Stimulated activated effector memory CD8-positive, alpha-beta T cell treated with anti-CD3 and anti-CD28 coated beads, Interleukin-12 subunit alpha, Interleukin-12 subunit beta, amount 100 ng/mL, for 72 hours (primary cell): Measurements from ENCODE around the gene TRPT1.

ENCODE experiments used
- ATAC-seq: fragments of 150-1000 bp; cut with Tn5 transposase; 2 replicates; pipeline ENCODE4 v1.10.0; 2021
- DNase-seq, 2 donors: peaks; one replicate each; pipeline ENCODE4 v3.0.0; 2021 to 2022; ENCODE audit warnings: low spot score in 2 of 2
- H3K27ac Mint-ChIP-seq: one replicate; pipeline ENCODE4 v1.8.0; 2022; ENCODE audit warnings: mild to moderate bottlenecking, mixed read lengths
- H3K36me3 Mint-ChIP-seq: one replicate; pipeline ENCODE4 v1.8.0; 2022; ENCODE audit warnings: mild to moderate bottlenecking, mixed read lengths
- H3K4me1 Mint-ChIP-seq: one replicate; pipeline ENCODE4 v1.8.0; 2022; ENCODE audit warnings: mixed read lengths
- H3K4me3 Mint-ChIP-seq: one replicate; pipeline ENCODE4 v1.8.0; 2022; ENCODE audit warnings: mild to moderate bottlenecking, mixed read lengths
- H3K9me3 Mint-ChIP-seq: one replicate; pipeline ENCODE4 v1.8.0; 2022; ENCODE audit warnings: mixed read lengths

Gene TRPT1

DNA sequence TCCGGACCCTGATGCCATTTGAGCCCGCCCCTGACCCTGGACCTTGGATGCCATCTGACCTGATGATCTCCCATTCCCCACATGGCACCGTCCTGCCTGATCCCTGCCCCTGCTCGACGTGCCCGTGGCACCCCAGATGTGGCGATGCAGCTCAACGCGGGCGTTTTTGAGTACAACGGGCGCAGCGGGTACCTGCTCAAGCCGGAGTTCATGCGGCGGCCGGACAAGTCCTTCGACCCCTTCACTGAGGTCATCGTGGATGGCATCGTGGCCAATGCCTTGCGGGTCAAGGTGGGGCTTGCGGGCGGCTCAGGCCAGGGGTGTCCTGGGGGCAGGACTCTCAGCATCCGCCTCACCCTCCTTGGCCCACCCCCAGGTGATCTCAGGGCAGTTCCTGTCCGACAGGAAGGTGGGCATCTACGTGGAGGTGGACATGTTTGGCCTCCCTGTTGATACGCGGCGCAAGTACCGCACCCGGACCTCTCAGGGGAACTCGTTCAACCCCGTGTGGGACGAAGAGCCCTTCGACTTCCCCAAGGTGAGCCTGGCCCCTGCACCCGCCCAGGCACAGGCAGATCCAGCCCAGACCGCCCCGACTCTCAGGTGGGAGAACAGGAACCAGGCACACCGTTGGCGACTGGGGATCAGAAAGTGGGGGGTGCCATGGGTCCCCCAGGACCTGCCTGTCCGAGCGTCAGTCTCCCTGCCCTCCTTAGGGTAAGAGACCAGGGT lies 36.5 kb upstream of the TRPT1 start:
- Mint-ChIP-seq H3K4me1 (peaks cover 23% of the 10 kb centered on the region), H3K4me3 (no peak overlapping the region), H3K36me3 (peaks cover 45% of the 10 kb centered on the region), H3K9me3 (no peaks in the 10 kb centered on the region), H3K27ac (peak overlapping the region; percentile 23)
- ATAC-seq (no peak), DNase-seq (no peak)

DNA sequence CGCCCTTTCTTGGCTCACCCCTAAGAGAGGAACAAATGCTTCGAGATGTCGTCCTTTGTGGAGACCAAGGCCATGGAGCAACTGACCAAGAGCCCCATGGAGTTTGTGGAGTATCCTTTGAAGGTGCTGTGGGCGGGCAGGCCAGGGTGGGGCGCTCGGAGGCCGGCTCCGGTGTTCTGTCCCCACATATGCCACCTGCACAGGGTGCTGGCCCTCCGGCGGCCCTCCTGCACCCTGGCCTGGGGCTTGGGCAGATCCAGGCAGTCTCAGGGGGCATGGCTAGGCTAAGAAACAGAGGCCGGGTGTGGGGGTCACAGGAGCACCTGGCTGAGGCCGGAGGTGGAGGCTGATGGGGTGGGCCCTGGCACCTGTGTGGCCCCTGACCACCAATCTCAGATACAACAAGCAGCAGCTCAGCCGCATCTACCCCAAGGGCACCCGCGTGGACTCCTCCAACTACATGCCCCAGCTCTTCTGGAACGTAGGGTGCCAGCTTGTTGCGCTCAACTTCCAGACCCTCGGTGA lies 35.6 kb upstream of the TRPT1 start:
- Mint-ChIP-seq H3K9me3 (no peaks in the 10 kb centered on the region), H3K4me1 (peaks cover 22% of the 10 kb centered on the region), H3K36me3 (peaks cover 47% of the 10 kb centered on the region), H3K27ac (no peak overlapping the region), H3K4me3 (no peak overlapping the region)
- ATAC-seq: no peak
- no peak for DNase-seq

DNA sequence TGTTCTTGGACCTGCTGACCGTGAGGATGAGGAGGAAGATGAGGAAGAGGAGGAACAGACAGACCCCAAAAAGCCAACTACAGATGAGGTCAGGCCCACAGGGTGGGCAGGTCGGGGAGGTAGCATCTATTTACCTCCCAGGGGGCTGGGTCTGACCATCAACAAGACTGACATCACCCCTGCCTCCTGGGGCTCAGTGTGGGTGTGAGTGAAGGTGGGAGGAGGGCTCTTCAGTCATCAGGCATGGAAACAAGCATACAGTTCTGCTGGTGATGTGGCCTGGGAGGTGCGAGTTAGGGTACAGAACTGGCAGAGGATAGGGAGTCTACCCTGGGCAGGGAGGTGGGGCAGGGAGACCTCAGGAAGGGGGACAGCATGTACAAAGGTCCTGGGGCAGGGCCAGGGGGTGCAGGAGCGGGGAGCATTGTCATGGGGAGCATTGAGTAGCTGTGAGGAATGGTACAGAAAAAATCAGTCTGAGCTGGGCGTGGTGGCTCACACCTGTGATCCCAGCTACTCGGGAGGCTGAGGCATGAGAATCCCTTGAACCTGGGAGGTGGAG lies 34.2 kb upstream of the TRPT1 start:
- H3K9me3 Mint-ChIP-seq: no peaks in the 10 kb centered on the region
- ATAC-seq: peak; percentile 56
- peak overlapping the region; percentile 90 for H3K27ac Mint-ChIP-seq
- peaks cover 55% of the 10 kb centered on the region for H3K36me3 Mint-ChIP-seq
- peaks cover 22% of the 10 kb centered on the region for H3K4me1 Mint-ChIP-seq
- peak overlapping the region; percentile 31 for H3K4me3 Mint-ChIP-seq
- no peak for DNase-seq

DNA sequence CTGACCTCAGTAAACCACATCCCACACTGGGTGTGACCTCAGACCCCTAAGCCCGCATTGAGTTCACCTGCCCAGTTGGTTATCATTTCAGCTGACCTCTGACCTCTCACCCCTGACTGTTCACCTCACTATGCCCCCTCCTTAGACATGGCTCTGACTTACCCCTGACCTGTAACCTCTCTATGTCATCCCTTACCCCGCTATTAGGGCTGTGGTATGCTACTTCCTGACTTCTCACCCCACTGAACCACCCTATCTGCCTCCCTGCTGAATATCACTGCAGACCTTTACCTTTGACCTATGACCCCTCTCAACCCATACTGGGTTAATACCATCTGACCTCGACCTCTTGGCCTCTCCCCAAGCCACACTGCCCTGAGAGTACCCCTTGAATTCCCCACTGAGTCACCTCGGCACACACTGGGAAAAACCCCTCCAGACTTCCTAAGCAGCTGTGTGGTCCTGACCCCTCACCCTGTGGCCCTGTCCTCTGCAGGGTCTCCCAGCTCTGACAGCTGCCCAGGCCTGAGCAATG lies 33.6 kb upstream of the TRPT1 start:
- Mint-ChIP-seq H3K27ac (peak overlapping the region; percentile 90), H3K4me1 (peaks cover 22% of the 10 kb centered on the region), H3K36me3 (peaks cover 55% of the 10 kb centered on the region), H3K4me3 (peak overlapping the region; percentile 31), H3K9me3 (no peaks in the 10 kb centered on the region)
- ATAC-seq (peak; percentile 49), DNase-seq (no peak)

DNA sequence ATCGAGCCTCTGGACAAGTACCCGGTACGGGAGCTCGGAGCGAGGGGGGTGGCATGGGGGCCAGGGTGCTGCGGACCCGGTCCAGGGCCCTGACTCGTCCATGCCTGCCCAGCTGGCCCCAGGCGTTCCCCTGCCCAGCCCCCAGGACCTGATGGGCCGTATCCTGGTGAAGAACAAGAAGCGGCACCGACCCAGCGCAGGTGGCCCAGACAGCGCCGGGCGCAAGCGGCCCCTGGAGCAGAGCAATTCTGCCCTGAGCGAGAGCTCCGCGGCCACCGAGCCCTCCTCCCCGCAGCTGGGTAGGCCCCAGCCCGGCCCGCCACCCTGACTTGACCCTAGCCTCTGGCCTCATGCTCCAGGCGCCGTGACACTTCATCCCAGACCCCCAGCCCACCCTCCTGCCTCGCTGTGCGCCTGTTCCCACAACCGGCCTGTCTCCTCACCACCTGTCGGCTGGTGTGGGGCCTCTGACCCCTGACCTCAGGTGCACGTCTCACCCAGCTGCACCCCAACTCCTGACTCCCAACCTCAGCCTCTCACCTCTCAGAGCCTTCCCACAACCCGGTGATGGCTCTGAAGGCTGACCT lies 33.1 kb upstream of the TRPT1 start:
- peak overlapping the region; percentile 90 for H3K27ac Mint-ChIP-seq
- H3K4me3 Mint-ChIP-seq: no peak overlapping the region
- H3K9me3 Mint-ChIP-seq: no peaks in the 10 kb centered on the region

DNA sequence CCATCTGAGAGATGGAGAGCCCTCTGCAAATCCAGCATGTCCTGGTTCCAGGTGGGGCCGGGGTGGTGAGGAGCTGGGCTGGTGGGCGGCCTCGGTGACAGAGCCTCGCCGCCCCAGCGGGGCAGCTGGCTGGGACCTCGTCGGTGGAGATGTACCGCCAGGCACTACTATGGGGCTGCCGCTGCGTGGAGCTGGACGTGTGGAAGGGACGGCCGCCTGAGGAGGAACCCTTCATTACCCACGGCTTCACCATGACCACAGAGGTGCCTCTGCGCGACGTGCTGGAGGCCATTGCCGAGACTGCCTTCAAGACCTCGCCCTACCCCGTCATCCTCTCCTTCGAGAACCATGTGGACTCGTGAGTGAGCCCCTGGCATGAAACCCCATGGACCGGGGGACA lies 32.4 kb upstream of the TRPT1 start:
- ATAC-seq: no peak
- H3K36me3 Mint-ChIP-seq: peaks cover 55% of the 10 kb centered on the region
- no peaks in the 10 kb centered on the region for H3K9me3 Mint-ChIP-seq
- no peak overlapping the region for H3K27ac Mint-ChIP-seq
- no peak overlapping the region for H3K4me3 Mint-ChIP-seq
- H3K4me1 Mint-ChIP-seq: peaks cover 28% of the 10 kb centered on the region
- DNase-seq: no peak

More for the DNA sequence above, 33.1 kb upstream of the TRPT1 start:
- DNase-seq (no peak), ATAC-seq (no peak)
- Mint-ChIP-seq H3K4me1 (peaks cover 23% of the 10 kb centered on the region), H3K36me3 (peaks cover 55% of the 10 kb centered on the region)

DNA sequence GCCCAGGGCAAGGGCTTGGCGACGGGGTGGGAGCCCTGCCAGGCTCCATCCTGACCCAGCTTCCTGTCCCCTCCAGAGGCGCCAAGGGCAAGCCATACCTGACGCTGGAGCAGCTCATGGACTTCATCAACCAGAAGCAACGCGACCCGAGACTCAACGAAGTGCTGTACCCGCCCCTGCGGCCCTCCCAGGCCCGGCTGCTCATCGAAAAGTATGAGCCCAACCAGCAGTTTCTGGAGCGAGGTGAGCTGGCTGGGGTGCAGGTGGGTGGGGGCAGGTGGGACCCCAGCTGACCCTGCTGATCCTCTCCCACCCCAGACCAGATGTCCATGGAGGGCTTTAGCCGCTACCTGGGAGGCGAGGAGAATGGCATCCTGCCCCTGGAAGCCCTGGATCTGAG lies 30.3 kb upstream of the TRPT1 start:
- ATAC-seq (no peak), DNase-seq (no peak)

DNA sequence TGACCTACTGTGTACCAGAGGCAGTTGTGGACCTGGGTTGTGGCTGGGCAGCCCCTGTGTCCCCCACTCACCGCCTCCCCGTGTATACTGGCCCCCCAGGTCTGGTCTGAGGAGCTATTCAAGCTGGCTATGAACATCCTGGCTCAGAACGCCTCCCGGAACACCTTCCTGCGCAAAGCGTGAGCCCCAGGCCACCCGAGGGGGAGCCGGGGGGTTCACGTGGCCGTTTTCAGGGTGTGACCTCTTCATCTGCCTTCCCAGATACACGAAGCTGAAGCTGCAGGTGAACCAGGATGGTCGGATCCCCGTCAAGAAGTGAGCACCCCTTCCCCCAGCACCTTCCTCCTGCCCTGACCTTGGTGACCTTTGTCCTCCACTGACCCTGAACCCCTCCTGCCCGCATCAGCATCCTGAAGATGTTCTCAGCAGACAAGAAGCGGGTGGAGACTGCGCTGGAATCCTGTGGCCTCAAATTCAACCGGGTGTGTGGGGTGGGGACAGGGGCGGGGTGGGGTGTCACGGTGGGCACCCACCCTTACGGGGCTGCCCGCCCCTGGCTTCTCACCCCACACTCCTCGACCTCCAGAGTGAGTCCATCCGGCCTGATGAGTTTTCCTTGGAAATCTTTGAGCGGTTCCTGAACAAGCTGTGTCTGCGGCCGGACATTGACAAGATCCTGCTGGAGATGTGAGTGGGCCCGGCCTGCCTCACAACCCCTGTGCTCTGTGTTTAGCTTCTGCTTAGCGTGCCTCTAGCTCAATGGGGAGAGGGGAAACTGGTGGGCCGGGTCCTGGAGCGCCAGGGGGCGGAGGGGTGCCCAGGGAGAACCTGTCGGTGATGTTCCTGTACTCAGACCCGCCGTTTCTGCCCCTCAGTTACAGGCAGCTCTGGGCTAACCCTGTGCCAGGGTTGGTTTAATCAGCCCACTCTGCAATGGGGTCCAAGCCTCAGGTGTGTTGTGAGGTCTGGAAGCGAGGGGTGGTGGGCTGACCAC lies 29.4 kb upstream of the TRPT1 start:
- no peak for DNase-seq
- peaks cover 34% of the 10 kb centered on the region for H3K4me1 Mint-ChIP-seq
- no peak for ATAC-seq
- H3K9me3 Mint-ChIP-seq: no peaks in the 10 kb centered on the region
- H3K27ac Mint-ChIP-seq: no peak overlapping the region
- H3K36me3 Mint-ChIP-seq: peaks cover 40% of the 10 kb centered on the region
- H3K4me3 Mint-ChIP-seq: no peak overlapping the region

More for the DNA sequence above, 30.3 kb upstream of the TRPT1 start:
- no peaks in the 10 kb centered on the region for H3K9me3 Mint-ChIP-seq
- H3K4me3 Mint-ChIP-seq: no peak overlapping the region
- H3K27ac Mint-ChIP-seq: no peak overlapping the region
- peaks cover 47% of the 10 kb centered on the region for H3K36me3 Mint-ChIP-seq
- H3K4me1 Mint-ChIP-seq: peaks cover 30% of the 10 kb centered on the region

DNA sequence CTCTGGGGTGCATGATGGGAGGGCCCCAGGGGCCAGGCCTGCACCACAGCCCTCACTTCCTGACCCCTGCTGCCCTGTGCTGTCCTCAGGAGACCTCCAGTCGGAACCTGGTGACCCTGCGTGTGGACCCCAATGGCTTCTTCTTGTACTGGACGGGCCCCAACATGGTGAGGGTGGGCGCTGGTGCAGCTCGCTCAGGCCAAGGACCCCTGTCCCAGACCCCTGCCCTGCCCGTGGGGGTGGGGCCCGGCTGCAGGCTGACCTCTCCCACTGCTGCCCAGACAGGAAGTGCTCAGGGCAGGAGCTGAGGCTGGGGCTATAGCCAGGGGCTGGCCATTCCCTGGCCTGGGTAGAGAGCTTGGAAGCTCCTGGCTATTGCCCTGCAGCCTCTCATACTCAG lies 28.3 kb upstream of the TRPT1 start:
- H3K9me3 Mint-ChIP-seq: no peaks in the 10 kb centered on the region
- peaks cover 24% of the 10 kb centered on the region for H3K4me1 Mint-ChIP-seq
- peak overlapping the region; percentile 70 for H3K27ac Mint-ChIP-seq
- ATAC-seq: no peak
- DNase-seq: no peak
- no peak overlapping the region for H3K4me3 Mint-ChIP-seq
- peaks cover 29% of the 10 kb centered on the region for H3K36me3 Mint-ChIP-seq

DNA sequence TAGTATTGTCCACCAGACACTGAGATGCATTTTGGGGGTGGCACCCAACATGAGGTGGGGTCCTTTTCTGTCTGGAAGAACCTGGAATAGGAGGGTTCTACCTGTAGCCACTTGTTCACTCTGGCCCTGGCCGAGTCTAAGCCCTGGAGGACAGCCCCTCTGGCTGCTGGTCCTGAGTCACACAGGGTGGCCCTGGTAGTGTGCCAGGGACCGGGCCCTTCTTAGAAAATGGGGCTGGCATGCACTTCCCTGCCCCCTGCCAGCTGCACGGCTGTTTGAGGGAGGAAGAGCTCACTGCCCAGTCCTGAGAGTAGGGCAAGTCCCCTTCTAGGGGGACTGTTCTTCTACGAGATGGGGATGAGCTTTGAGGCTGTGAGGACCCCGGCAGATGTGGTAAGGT lies 27.5 kb upstream of the TRPT1 start:
- Mint-ChIP-seq H3K27ac (peak overlapping the region; percentile 70), H3K36me3 (peaks cover 31% of the 10 kb centered on the region), H3K4me3 (no peak overlapping the region), H3K9me3 (no peaks in the 10 kb centered on the region), H3K4me1 (peaks cover 20% of the 10 kb centered on the region)
- ATAC-seq (no peak), DNase-seq (no peak)

DNA sequence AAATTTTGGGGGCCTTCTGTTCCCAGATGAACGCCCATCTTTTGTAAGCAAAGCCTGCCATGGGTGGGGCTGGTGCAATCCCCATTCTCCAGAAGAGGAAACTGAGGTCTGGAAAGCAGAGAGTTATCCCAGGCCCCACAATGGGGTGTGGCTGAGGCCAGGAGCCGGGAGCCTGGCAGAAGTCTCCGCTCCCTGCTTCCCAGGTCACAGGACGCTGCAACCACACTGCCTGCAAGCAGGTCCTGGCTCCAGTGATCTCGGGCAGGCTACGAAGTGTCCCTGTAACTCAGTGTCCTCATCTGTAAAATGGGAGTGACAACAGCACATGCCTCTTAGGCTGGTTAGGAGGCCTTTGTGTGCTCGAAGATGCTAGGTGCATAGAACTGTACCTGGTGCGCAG lies 27.1 kb upstream of the TRPT1 start:
- Mint-ChIP-seq H3K4me1 (peaks cover 22% of the 10 kb centered on the region), H3K36me3 (peaks cover 28% of the 10 kb centered on the region), H3K9me3 (no peaks in the 10 kb centered on the region), H3K4me3 (peak overlapping the region; percentile 94), H3K27ac (no peak overlapping the region)
- DNase-seq (no peak), ATAC-seq (no peak)

DNA sequence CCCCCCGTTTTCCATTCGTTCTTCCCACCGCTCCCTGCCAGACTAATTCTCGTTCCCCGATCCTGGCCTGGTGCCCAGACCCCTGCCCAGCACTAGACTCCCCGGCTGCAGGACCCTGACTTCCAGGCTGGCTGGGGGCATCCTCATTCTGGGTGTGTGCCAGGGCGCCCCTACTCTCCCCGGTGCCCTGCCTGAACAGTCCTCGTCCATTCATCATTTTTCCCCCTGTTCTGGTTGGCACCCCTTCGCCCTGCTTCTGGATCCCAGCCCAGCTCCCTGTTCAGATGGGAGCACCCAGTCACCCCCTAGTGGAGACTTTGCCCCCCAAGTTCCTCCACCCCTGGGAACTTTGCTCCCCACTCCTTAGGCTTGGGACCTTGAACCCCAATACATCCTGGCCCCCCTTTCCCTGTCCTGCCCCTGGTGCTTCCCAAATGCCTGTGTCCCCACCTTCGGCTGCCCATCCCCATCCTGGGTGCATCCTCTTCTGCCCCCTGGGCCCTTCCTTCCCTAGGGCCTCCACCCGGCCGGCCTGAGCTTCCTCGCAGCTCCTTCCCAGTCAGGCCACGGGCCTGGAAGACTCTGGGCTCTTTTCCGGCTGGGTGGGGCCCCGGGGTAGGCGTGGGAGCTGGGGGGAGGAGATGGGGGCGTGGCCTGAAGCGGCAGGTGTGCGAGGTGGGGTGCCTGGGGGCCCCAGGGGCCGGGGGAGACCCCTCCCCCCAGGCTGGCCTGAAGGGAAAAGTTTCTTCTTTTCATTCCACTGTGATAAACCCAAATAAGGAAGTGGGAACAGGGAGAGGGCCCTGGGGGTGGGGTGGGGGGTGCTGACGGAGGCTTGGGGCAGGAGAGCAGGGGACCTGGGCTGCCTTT lies 26.3 kb upstream of the TRPT1 start:
- Mint-ChIP-seq H3K4me1 (peaks cover 28% of the 10 kb centered on the region), H3K27ac (peak overlapping the region; percentile 86), H3K4me3 (peak overlapping the region; percentile 94), H3K9me3 (no peaks in the 10 kb centered on the region), H3K36me3 (peaks cover 20% of the 10 kb centered on the region)
- peak in 1 of 2 donors; percentile 64 for DNase-seq
- no peak for ATAC-seq

DNA sequence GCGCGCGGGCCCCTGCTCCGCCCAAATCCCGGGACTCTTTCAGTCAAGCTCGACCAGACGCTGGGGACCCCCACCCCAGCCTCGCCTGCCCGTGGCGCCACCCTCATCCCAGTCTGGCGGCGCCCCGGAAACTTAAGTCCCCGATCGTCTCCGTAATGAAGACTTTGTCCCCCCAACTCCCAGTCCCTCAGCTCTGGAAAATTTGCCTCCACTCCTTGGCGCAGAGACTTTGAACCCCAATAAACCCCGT lies 25.7 kb upstream of the TRPT1 start:
- Mint-ChIP-seq H3K36me3 (peaks cover 19% of the 10 kb centered on the region), H3K4me1 (peaks cover 33% of the 10 kb centered on the region), H3K4me3 (peak overlapping the region; percentile 94), H3K27ac (peak overlapping the region; percentile 86), H3K9me3 (no peaks in the 10 kb centered on the region)
- no peak for DNase-seq
- no peak for ATAC-seq

DNA sequence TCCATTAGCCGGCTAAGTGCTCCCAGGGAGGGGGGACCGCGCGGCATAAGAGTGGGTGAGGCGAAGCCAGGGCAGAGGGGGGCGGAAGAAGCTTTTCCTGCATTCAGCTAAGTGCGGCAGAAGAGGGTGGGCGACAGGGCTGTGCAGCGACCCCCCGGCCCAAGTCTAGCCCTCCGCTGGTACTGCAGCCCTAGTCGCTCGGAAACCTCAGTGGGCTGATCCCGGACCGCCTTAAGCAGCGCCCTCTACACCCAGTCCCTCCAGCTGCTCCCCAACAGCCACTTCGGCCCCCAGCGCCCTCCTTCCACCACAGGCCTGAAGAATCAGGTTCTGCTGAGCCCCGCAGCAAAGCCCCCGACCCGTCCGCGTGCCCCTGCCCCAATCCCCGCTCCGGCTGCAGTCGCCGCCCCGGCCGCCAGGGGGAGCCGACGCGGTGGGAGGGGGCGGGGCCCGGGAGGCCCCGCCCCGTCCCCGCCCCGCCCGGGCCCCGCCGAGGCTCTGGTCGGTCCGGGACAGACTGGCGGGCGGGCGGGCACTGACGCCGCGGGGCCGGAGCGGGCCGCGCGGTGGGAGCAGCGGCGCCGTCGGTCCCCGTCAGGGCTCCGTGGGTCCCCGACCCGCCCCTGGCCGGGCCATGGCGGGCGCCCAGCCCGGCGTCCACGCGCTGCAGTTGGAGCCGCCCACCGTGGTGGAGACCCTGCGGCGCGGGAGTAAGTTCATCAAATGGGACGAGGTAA lies 25.2 kb upstream of the TRPT1 start, which contains the start of gene PLCB3:
Gene PLCB3, plus strand, starts transcription at position 515 of the 737 bp plus-strand sequence. Its CDS starts 120 bp downstream, at position 635.
- peaks cover 33% of the 10 kb centered on the region for H3K4me1 Mint-ChIP-seq
- ATAC-seq: peak; percentile 75
- peak; percentile 75 to 79 for DNase-seq

More for the DNA sequence above, 25.2 kb upstream of the TRPT1 start, which contains the start of gene PLCB3:
- Mint-ChIP-seq H3K9me3 (no peaks in the 10 kb centered on the region), H3K4me3 (peak within 1 kb of the TSS; percentile 94), H3K36me3 (peaks cover 16% of the 10 kb centered on the region), H3K27ac (peak within 1 kb of the TSS; percentile 86)
